Measurements from ENCODE around the gene MYO5A.

GRCh38 chr15:52369030-52369429 is 159.7 kb downstream of the MYO5A start:
- TF ChIP-seq EZH2 (IDR thresholded peaks at IDR 0.05; ENCODE audit: low read length), result no peak
- no peak for TF ChIP-seq CTCF (optimal IDR thresholded peaks at IDR 0.05 in 1 of 3, IDR thresholded peaks at IDR 0.05 in 1 of 3, conservative IDR thresholded peaks at IDR 0.05 in 1 of 3; ENCODE audit: extremely low read depth in 1 of 3, insufficient read depth in 2 of 3, low read length in 3 of 3)
